GM12874 (cell line): ENCODE data around the gene ATOX1.

ENCODE experiments used
- CTCF ChIP-seq: IDR thresholded peaks from 2 replicates; pipeline ENCODE4 v1.5.1; 2011; ENCODE audit warnings: low read depth, mild to moderate bottlenecking, control low read depth, low read length, moderate library complexity; ENCODE audit not compliant: insufficient read depth

Gene ATOX1

GRCh38 chr5:151694035-151694485, 64.4 kb downstream of the ATOX1 start:
- TF ChIP-seq CTCF, result no peak
